Measurements from ENCODE around the gene SNAPC1. TPM values are rescaled to one million over a fixed set of nuclear protein-coding genes. Genes with fewer than 3 reads are reported as not detected.

SNAPC1 gene
- total RNA-seq, 4 donors from 2014 or later = 2.0 to 3.7 (median 3.0) TPM

DNA sequence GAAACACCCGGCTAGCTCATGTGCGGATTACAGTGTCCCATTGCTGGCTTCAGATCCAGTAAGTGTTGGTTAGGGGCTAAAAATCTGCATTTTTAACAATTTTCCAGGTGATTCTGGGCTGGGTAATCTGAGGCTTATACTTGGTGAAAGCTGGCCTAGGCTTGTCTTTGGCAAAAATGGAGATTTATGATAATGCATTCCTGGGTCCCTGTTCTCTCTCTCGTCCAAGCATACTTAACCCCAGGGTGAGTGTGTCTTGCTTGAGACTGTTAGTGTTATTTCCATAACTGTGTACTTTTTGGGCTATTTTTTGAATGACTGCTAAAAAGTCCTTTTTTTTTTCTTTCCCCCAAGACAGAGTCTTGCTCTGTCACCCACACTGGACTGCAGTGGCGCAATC is 43.2 kb downstream of the SNAPC1 start:
- H3K36me3 ChIP-seq = peaks cover 0 to 6% of the 10 kb centered on the region in 2 donors
- ATAC-seq = no peak
- TF ChIP-seq POLR2A (IDR thresholded peaks at IDR 0.05) (no peak), CTCF (IDR thresholded peaks at IDR 0.05 in 4 of 5, conservative IDR thresholded peaks at IDR 0.05 in 1 of 5) (no peak)
- DNase-seq = no peak
- H3K27ac ChIP-seq = no peak overlapping the region
- H3K4me1 ChIP-seq = no peaks in the 10 kb centered on the region
- no peak overlapping the region for H3K4me3 ChIP-seq
- H3K9me3 ChIP-seq = no peaks in the 10 kb centered on the region
- H3K27me3 ChIP-seq = no peaks in the 10 kb centered on the region
- in situ Hi-C loops (cut with MboI; ENCODE audit: low sequenced_read_pairs in 4 of 4) (no loop called here), intact Hi-C loops (cut with DNase I; ENCODE audit: low total_unique reads) (no loop called here)

DNA sequence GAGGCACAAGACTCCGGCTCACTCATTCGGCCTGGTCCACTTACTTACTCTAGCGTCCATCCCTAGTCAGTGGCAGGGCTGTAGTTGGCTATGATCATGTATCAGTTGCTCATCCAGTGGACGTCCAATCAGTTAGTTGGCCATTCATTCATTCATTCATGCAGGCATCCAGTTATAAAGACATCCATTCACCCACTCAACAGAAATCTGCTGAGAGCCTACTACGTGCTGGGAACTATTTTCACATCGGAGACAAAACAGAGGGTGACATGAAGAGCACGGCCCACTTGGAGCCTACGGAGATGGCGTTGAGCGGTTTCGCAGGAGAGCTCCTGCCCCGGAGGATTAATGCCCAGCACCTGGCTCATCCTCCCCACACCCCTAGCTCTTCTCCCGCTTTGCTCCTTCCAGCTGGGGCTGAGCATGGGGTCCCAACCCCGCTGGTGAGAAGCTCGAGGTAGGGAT is 49.7 kb downstream of the SNAPC1 start:
- Histone ChIP-seq H3K27me3 (peaks cover 24 to 45% (median 26%) of the 10 kb centered on the region in 3 donors), H3K9me3 (no peaks in the 10 kb centered on the region), H3K36me3 (no peaks in the 10 kb centered on the region), H3K27ac (no peak overlapping the region), H3K4me1 (peaks cover 0 to 6% of the 10 kb centered on the region in 2 donors), H3K4me3 (peak overlapping the region in 1 of 4 donors; percentile 42)
- DNase-seq (no peak), ATAC-seq (no peak)
- TF ChIP-seq CTCF (IDR thresholded peaks at IDR 0.05 in 4 of 5, conservative IDR thresholded peaks at IDR 0.05 in 1 of 5) = no peak
- no peak for TF ChIP-seq POLR2A (IDR thresholded peaks at IDR 0.05)
- in situ Hi-C loops (cut with MboI; ENCODE audit: low sequenced_read_pairs in 4 of 4) = no loop called here
- intact Hi-C loops (cut with DNase I; ENCODE audit: low total_unique reads) = no loop called here

DNA sequence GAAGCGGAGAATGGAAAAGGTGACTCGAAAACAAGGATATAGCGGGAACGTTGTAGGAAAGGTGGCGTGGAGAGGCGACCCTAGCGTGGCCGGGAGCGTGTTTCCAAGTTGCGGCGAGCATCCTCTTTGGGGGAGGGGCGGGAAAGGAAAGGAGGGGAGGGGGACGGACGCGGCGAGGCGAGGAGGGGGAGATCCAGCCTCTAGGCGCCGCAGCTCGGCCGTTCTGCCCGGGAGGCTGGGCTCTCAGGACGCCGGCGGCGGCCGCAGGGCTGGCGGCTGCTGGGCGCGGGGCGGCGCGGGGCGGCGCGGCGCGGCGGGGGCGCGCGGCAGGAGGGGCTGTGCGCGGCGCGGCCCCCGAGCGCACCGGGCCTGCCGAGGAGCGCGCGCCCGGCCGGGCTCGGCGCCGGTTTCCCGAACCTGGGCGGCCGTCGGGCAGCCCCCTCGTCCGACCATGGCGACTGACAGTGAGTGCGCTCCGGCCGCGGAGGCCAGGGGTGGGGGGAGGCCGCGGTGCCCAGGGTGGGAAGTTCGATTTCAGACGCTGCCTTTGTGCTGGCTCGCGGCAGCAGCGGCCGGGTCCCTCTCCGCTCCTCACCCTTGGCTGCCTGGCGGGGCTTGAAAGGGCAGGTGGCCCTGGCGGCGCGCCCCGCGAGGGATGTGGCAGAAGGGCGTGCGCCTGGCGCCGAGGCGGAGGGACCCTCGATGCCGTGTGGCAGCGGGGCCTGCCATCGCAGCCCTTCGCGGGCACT is 50.3 kb downstream of the SNAPC1 start, which contains the start of gene SYT16:
TSS of gene SYT16 (plus strand) at position 357 of the 749 bp plus-strand sequence.
- in situ Hi-C loops (cut with MboI; ENCODE audit: low sequenced_read_pairs in 4 of 4) (no loop called here), intact Hi-C loops (cut with DNase I; ENCODE audit: low total_unique reads) (no loop called here)
- no peak for TF ChIP-seq CTCF (IDR thresholded peaks at IDR 0.05 in 4 of 5, conservative IDR thresholded peaks at IDR 0.05 in 1 of 5)
- TF ChIP-seq POLR2A (IDR thresholded peaks at IDR 0.05) = no peak
- Histone ChIP-seq H3K9me3 (no peaks in the 10 kb centered on the region), H3K36me3 (no peaks in the 10 kb centered on the region), H3K4me3 (peak within 1 kb of the TSS; percentile 26 to 49 (median 42)), H3K27ac (no peak within 1 kb of the TSS), H3K27me3 (peaks cover 24 to 45% (median 26%) of the 10 kb centered on the region in 3 donors), H3K4me1 (peaks cover 0 to 6% of the 10 kb centered on the region in 2 donors)
- ATAC-seq (no peak), DNase-seq (no peak)

DNA sequence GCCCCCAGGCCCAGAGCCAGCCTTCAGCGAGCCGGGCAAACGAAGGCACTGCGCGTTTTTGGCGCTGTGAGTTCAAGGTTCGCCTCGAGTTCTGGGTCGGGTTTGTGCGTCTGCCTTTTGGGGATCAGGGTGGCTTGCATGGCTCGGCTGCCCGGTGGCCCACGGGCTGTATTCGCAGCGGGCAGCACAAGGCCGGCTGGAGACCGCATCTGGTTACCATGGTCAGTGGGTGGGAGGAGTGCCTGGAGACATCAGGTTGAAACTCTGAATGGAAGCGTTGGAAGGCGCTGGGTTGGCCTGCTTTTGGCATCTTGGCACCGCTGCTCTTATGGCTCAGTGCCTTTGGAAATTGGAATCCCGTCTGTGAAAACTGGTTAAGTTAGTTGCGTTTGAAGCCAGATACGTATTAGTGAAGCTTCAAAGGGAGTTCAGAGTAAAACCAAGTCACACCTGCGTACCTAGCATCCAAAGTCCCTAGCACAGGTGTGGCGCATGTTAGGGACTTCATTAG is 50.9 kb downstream of the SNAPC1 start:
- TF ChIP-seq POLR2A (IDR thresholded peaks at IDR 0.05) (no peak), CTCF (IDR thresholded peaks at IDR 0.05 in 4 of 5, conservative IDR thresholded peaks at IDR 0.05 in 1 of 5) (no peak)
- DNase-seq (no peak), ATAC-seq (no peak)
- Histone ChIP-seq H3K27ac (no peak overlapping the region), H3K4me1 (peaks cover 0 to 6% of the 10 kb centered on the region in 2 donors), H3K4me3 (peak overlapping the region; percentile 26 to 49 (median 42)), H3K9me3 (no peaks in the 10 kb centered on the region), H3K36me3 (no peaks in the 10 kb centered on the region), H3K27me3 (peaks cover 24 to 45% (median 26%) of the 10 kb centered on the region in 3 donors)
- intact Hi-C loops (cut with DNase I; ENCODE audit: low total_unique reads) = no loop called here
- in situ Hi-C loops (cut with MboI; ENCODE audit: low sequenced_read_pairs in 4 of 4) = no loop called here
